HG03025 (cell line): Measurements from ENCODE around the gene ALDH1L1.
"Not testable (repeated sequence)": the region's sequence is repeated elsewhere in the genome, so short reads cannot be mapped to it uniquely, and the experiment has no call there.

Experiments
- ATAC-seq: cut with Tn5 transposase; IDR thresholded peaks from one replicate; pipeline ENCODE4 v1.9.1; 2021; ENCODE audit warnings: mild to moderate bottlenecking, moderate library complexity; ENCODE audit not compliant: unreplicated experiment, low FRiP score

ALDH1L1 gene

GRCh38 chr3:126108676-126109050 is 71.7 kb downstream of the ALDH1L1 start:
- ATAC-seq = no peak

GRCh38 chr3:126107957-126108675 is 72.3 kb downstream of the ALDH1L1 start:
- no peak for ATAC-seq

- ATAC-seq = no peak
Observed at GRCh38 chr3:126107203-126107939, 73.0 kb downstream of the ALDH1L1 start.

- ATAC-seq = no peak
Observed at GRCh38 chr3:126106336-126107202, 73.8 kb downstream of the ALDH1L1 start.

- ATAC-seq = no peak
Observed at GRCh38 chr3:126105691-126106187, 74.6 kb downstream of the ALDH1L1 start.

GRCh38 chr3:126104742-126105605 is 75.4 kb downstream of the ALDH1L1 start:
- no peak for ATAC-seq

- ATAC-seq = no peak
Observed at GRCh38 chr3:126104028-126104635, 76.3 kb downstream of the ALDH1L1 start.

GRCh38 chr3:126103121-126104027 is 77.0 kb downstream of the ALDH1L1 start:
- no peak for ATAC-seq

- ATAC-seq = no peak
Observed at GRCh38 chr3:126102530-126102951, 77.8 kb downstream of the ALDH1L1 start.

- ATAC-seq = no peak
Observed at GRCh38 chr3:126102011-126102410, 78.4 kb downstream of the ALDH1L1 start.

- no peak for ATAC-seq
Observed at GRCh38 chr3:126101521-126101982, 78.8 kb downstream of the ALDH1L1 start.

- ATAC-seq = no peak
Observed at GRCh38 chr3:126100634-126101301, 79.6 kb downstream of the ALDH1L1 start.

- no peak for ATAC-seq
Observed at GRCh38 chr3:126100269-126100633, 80.1 kb downstream of the ALDH1L1 start.

GRCh38 chr3:126098391-126098858 is 82.0 kb downstream of the ALDH1L1 start:
- no peak for ATAC-seq

GRCh38 chr3:126097801-126098200 is 82.6 kb downstream of the ALDH1L1 start:
- no peak for ATAC-seq

GRCh38 chr3:126096274-126096673 is 84.1 kb downstream of the ALDH1L1 start:
- not testable (repeated sequence) for ATAC-seq

- not testable (repeated sequence) for ATAC-seq
Observed at GRCh38 chr3:126092128-126092527, 88.3 kb downstream of the ALDH1L1 start.
